Endodermal cell (in vitro differentiated cells): ENCODE results near the gene KAZALD1. TPM values are rescaled to one million over a fixed set of nuclear protein-coding genes. Genes with fewer than 3 reads are reported as not detected.

ENCODE experiments used
- DNase-seq: peaks from one replicate; pipeline ENCODE4 v3.0.0-alpha.2; 2017
- H3K27ac ChIP-seq: 2 replicates; pipeline ENCODE4 v1.5.1; 2013; ENCODE audit warnings: mild to moderate bottlenecking, low read depth, low read length, moderate library complexity
- H3K27me3 ChIP-seq: 2 replicates; pipeline ENCODE4 v1.6.1; 2013; ENCODE audit warnings: mild to moderate bottlenecking, low read length, moderate library complexity; ENCODE audit not compliant: insufficient read depth, control insufficient read depth, poor library complexity, severe bottlenecking
- H3K36me3 ChIP-seq: 2 replicates; pipeline ENCODE4 v1.7.0; 2013; ENCODE audit warnings: mild to moderate bottlenecking, low read length, moderate library complexity; ENCODE audit not compliant: control insufficient read depth, insufficient read depth
- H3K4me1 ChIP-seq: one replicate; pipeline ENCODE4 v1.7.0; 2013; ENCODE audit warnings: low read length; ENCODE audit not compliant: control insufficient read depth, insufficient read depth
- H3K4me3 ChIP-seq: 2 replicates; pipeline ENCODE4 v1.5.1; 2013; ENCODE audit warnings: mild to moderate bottlenecking, low read length, moderate library complexity
- H3K9ac ChIP-seq: 2 replicates; pipeline ENCODE4 v1.6.1; 2013; ENCODE audit warnings: mild to moderate bottlenecking, low read length, moderate library complexity; ENCODE audit not compliant: poor library complexity, severe bottlenecking; ENCODE audit errors: extremely low read depth
- H3K9me3 ChIP-seq: 2 replicates; pipeline ENCODE4 v1.6.1; 2013; ENCODE audit warnings: mild to moderate bottlenecking, low read length, moderate library complexity; ENCODE audit not compliant: control insufficient read depth
- H3K27ac Mint-ChIP-seq: 2 replicates; pipeline ENCODE4 v1.8.0; 2020; ENCODE audit warnings: mixed read lengths
- H3K27me3 Mint-ChIP-seq: 2 replicates; pipeline ENCODE4 v1.8.0; 2021; ENCODE audit warnings: mild to moderate bottlenecking, mixed read lengths; ENCODE audit not compliant: insufficient read depth
- H3K36me3 Mint-ChIP-seq: 2 replicates; pipeline ENCODE4 v1.8.0; 2020; ENCODE audit warnings: low read depth, mixed read lengths
- H3K4me1 Mint-ChIP-seq: 2 replicates; pipeline ENCODE4 v1.8.0; 2020; ENCODE audit warnings: mixed read lengths
- H3K4me3 Mint-ChIP-seq: 2 replicates; pipeline ENCODE4 v1.8.0; 2020; ENCODE audit warnings: mild to moderate bottlenecking, moderate library complexity, mixed read lengths
- H3K9me3 Mint-ChIP-seq: 2 replicates; pipeline ENCODE4 v1.8.0; 2020; ENCODE audit warnings: mild to moderate bottlenecking, mixed read lengths
- WGBS, 2 experiments: methylation state at CpG; one replicate each; pipeline versions ENCODE4 v1.1.5 to v1.1.7; 2013; ENCODE audit warnings: missing lambda C conversion rate in 2 of 2, mixed read lengths in 1 of 2; ENCODE audit not compliant: insufficient coverage in 1 of 2, insufficient read length in 1 of 2; 5-methylcytosine and 5-hydroxymethylcytosine counted together
- total RNA-seq, 2 donors: library from RNA; stranded (reverse); fragmentation: NEBNext Ultra II Directional in 1 of 2; extraction: Animal tissue kit (Norgen Biotek cat#: 25700) in 1 of 2; gene quantifications; 2 replicates in 1 of 2; 3 replicates in 1 of 2; pipeline ENCODE4 v1.2.1, GENCODE V29; 2021
- TF ChIP-seq, protein P1 (sequence below): fragments of 200-600 bp; sonication (generic); conservative IDR thresholded peaks from 2 replicates; pipeline ENCODE4 v1.5.0; 2021; ENCODE audit warnings: antibody characterized with exemption, mild to moderate bottlenecking

Gene KAZALD1
- total RNA-seq, 2 donors from 2014 or later: 5.2 to 10.0 TPM

- Mint-ChIP-seq H3K36me3 (peaks cover 5% of the 10 kb centered on the region), H3K4me1 (peaks cover 13% of the 10 kb centered on the region), H3K27ac (no peak overlapping the region), H3K9me3 (no peaks in the 10 kb centered on the region), H3K4me3 (no peak overlapping the region), H3K27me3 (peaks cover 50% of the 10 kb centered on the region)
- H3K4me3 ChIP-seq: no peak overlapping the region
- TF ChIP-seq, protein P1, sequence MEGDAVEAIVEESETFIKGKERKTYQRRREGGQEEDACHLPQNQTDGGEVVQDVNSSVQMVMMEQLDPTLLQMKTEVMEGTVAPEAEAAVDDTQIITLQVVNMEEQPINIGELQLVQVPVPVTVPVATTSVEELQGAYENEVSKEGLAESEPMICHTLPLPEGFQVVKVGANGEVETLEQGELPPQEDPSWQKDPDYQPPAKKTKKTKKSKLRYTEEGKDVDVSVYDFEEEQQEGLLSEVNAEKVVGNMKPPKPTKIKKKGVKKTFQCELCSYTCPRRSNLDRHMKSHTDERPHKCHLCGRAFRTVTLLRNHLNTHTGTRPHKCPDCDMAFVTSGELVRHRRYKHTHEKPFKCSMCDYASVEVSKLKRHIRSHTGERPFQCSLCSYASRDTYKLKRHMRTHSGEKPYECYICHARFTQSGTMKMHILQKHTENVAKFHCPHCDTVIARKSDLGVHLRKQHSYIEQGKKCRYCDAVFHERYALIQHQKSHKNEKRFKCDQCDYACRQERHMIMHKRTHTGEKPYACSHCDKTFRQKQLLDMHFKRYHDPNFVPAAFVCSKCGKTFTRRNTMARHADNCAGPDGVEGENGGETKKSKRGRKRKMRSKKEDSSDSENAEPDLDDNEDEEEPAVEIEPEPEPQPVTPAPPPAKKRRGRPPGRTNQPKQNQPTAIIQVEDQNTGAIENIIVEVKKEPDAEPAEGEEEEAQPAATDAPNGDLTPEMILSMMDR: no peak
- H3K9ac ChIP-seq: no peak overlapping the region
- H3K4me1 ChIP-seq: no peaks in the 10 kb centered on the region
- H3K27me3 ChIP-seq: peaks cover 37% of the 10 kb centered on the region
- no peaks in the 10 kb centered on the region for H3K9me3 ChIP-seq
- H3K27ac ChIP-seq: no peak overlapping the region
- DNase-seq: no peak
- H3K36me3 ChIP-seq: no peaks in the 10 kb centered on the region
Measured at GRCh38 chr10:101053516-101053915, 8.3 kb upstream of the KAZALD1 start.

- TF ChIP-seq, protein P1: no peak
Measured at GRCh38 chr10:101054351-101054750, 7.4 kb upstream of the KAZALD1 start.

DNA sequence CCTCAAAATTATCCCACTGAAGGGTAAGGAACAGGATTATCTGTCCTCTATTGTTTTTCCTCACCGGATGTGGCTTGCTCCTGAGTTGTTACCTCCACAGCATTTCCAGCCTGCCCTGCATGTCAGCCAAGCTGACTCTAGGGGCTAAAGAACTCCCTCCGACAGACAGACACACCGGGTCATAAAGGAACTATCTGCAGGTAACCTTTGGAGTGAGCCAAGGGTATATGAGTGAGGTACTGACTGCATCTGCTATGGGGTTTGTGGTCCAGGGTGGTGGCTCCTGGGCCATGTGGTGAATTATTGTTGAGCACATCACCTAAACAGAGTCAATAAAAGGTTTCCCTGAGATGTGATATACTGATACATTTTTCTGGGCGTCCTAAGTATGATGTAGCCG lies 6.9 kb upstream of the KAZALD1 start:
- no peak for DNase-seq
- Histone ChIP-seq H3K4me3 (no peak overlapping the region), H3K36me3 (no peaks in the 10 kb centered on the region), H3K27ac (no peak overlapping the region), H3K9me3 (no peaks in the 10 kb centered on the region), H3K27me3 (peaks cover 24% of the 10 kb centered on the region), H3K9ac (no peak overlapping the region), H3K4me1 (peaks cover 4% of the 10 kb centered on the region)
- TF ChIP-seq, protein P1: no peak
- H3K27ac Mint-ChIP-seq: no peak overlapping the region
- peaks cover 15% of the 10 kb centered on the region for H3K4me1 Mint-ChIP-seq
- H3K4me3 Mint-ChIP-seq: no peak overlapping the region
- no peaks in the 10 kb centered on the region for H3K9me3 Mint-ChIP-seq
- WGBS, 2 experiments: 90 to 93% methylated on average over 2 to 5 of the region's 5 CpGs
- peaks cover 37% of the 10 kb centered on the region for H3K27me3 Mint-ChIP-seq
- peaks cover 5% of the 10 kb centered on the region for H3K36me3 Mint-ChIP-seq

More at GRCh38 chr10:101054351-101054750, 7.4 kb upstream of the KAZALD1 start:
- H3K9me3 Mint-ChIP-seq: no peaks in the 10 kb centered on the region
- H3K4me3 Mint-ChIP-seq: no peak overlapping the region
- peaks cover 42% of the 10 kb centered on the region for H3K27me3 Mint-ChIP-seq
- peaks cover 10% of the 10 kb centered on the region for H3K4me1 Mint-ChIP-seq
- Histone ChIP-seq H3K9ac (no peak overlapping the region), H3K4me3 (no peak overlapping the region), H3K27me3 (peaks cover 29% of the 10 kb centered on the region), H3K27ac (no peak overlapping the region), H3K36me3 (no peaks in the 10 kb centered on the region), H3K4me1 (no peaks in the 10 kb centered on the region), H3K9me3 (no peaks in the 10 kb centered on the region)
- H3K27ac Mint-ChIP-seq: no peak overlapping the region
- DNase-seq: no peak
- H3K36me3 Mint-ChIP-seq: peaks cover 5% of the 10 kb centered on the region
- WGBS, 2 experiments: 83 to 88% methylated on average over 1 of the region's 1 CpG
